HFF-Myc (cell line): Measurements from ENCODE around the gene EIF3L.

Experiments used
- DNase-seq: peaks from one replicate; pipeline ENCODE4 v3.0.0-alpha.2; 2011; ENCODE audit warnings: low read depth; ENCODE audit errors: extremely low read depth
- H3K4me3 ChIP-seq: replicated peaks from 2 replicates; pipeline ENCODE4 v1.5.1; 2011; ENCODE audit warnings: low read depth, mild to moderate bottlenecking, control low read depth, low read length
- TF ChIP-seq, protein P1 (sequence below): IDR thresholded peaks from 2 replicates; pipeline ENCODE4 v1.5.1; 2012; ENCODE audit warnings: mild to moderate bottlenecking, low read depth, low read length, control low read depth; ENCODE audit errors: missing control alignments

The EIF3L gene

GRCh38 chr22:37880668-37881440 is 31.6 kb downstream of the EIF3L start:
- no peak overlapping the region for H3K4me3 ChIP-seq
- no peak for DNase-seq
- TF ChIP-seq, protein P1, sequence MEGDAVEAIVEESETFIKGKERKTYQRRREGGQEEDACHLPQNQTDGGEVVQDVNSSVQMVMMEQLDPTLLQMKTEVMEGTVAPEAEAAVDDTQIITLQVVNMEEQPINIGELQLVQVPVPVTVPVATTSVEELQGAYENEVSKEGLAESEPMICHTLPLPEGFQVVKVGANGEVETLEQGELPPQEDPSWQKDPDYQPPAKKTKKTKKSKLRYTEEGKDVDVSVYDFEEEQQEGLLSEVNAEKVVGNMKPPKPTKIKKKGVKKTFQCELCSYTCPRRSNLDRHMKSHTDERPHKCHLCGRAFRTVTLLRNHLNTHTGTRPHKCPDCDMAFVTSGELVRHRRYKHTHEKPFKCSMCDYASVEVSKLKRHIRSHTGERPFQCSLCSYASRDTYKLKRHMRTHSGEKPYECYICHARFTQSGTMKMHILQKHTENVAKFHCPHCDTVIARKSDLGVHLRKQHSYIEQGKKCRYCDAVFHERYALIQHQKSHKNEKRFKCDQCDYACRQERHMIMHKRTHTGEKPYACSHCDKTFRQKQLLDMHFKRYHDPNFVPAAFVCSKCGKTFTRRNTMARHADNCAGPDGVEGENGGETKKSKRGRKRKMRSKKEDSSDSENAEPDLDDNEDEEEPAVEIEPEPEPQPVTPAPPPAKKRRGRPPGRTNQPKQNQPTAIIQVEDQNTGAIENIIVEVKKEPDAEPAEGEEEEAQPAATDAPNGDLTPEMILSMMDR: no peak

GRCh38 chr22:37884420-37884819 is 35.2 kb downstream of the EIF3L start:
- H3K4me3 ChIP-seq: no peak overlapping the region
- TF ChIP-seq, protein P1: no peak
- DNase-seq: no peak

GRCh38 chr22:37887584-37888378 is 38.6 kb downstream of the EIF3L start:
- no peak for DNase-seq
- H3K4me3 ChIP-seq: no peak overlapping the region
- TF ChIP-seq, protein P1: peak; percentile 49

GRCh38 chr22:37891926-37892325 is 42.7 kb downstream of the EIF3L start:
- TF ChIP-seq, protein P1: no peak
- DNase-seq: no peak
- no peak overlapping the region for H3K4me3 ChIP-seq

DNA sequence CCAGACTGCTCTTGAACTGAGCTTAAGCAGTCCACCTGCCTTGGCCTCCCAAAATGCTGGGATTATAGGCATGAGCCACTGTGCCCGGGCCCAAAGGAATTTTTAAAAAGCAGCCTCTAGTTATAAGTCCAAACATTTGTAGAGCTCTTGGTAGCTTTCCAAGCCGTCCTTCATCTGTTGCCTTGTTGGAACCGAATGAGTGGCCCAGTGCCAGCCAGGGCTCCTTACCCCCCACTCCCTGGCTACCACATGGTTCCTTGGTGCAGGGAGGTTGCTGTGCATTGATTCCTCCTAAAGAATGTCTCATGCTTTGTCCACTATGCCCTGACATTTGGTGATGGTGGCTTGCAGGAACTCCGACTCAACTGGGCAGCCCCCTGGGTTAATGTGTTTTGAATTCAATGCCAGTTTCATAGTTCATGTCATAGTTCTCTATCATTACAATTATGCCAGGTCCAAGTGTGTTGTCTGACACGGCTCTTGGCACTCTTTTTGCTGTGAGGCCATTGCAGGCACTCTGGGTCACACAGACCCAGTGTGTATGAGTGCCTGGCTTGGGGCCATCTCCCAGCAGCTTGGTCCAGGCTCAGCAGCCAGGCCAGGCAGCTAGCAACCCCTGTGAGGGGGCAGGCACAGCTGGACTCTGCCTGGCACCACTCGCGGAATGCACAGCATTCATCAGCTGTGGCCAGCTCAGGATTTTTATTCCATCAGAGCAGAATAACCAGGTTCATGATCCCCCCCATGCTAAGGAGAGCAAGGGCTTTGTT is 43.5 kb downstream of the EIF3L start:
- H3K4me3 ChIP-seq: no peak overlapping the region
- no peak for DNase-seq
- TF ChIP-seq, protein P1: no peak

DNA sequence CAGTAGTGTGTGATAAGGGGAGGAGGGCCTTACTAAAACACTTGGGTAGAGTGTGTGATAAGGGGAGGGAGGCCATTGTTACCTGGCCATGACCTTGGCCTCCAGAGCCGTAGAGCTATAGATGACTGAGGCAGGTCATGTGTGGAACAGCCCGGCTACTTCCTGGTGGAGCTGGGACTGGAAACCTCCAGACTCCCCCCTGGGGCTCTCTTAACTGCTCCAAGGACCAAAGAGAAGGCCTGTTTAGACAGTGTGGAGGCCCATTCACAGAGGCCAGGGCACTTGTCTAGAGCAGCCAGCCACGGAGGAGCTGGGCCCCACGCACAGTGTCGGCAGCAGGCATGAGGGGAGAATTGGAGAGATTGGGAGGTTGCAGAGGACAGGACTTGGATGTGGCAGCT is 44.4 kb downstream of the EIF3L start:
- no peak for DNase-seq
- no peak overlapping the region for H3K4me3 ChIP-seq

More for the DNA sequence above, 44.4 kb downstream of the EIF3L start:
- TF ChIP-seq, protein P1: no peak
